ENCODE results near the gene SCO2.
"Not testable (repeated sequence)": the region's sequence is repeated elsewhere in the genome, so short reads cannot be mapped to it uniquely, and the experiment has no call there.

SCO2 gene

GRCh38 chr22:50548921-50549790 lies 23.8 kb upstream of the SCO2 start:
- DNase-seq: no peak

GRCh38 chr22:50548040-50548920 lies 22.9 kb upstream of the SCO2 start:
- DNase-seq: no peak

GRCh38 chr22:50547263-50547985 lies 22.0 kb upstream of the SCO2 start:
- DNase-seq: no peak

- DNase-seq: no peak
Measured at GRCh38 chr22:50546326-50547262, 21.2 kb upstream of the SCO2 start.

- DNase-seq: no peak
Measured at GRCh38 chr22:50545522-50546325, 20.3 kb upstream of the SCO2 start, which contains the start of gene KLHDC7B. Gene KLHDC7B, plus strand, starts transcription at chr22:50545899. Its CDS starts 345 bp downstream, at chr22:50546244.

GRCh38 chr22:50544746-50545253 lies 19.4 kb upstream of the SCO2 start:
- no peak for DNase-seq

- no peak for DNase-seq
Measured at GRCh38 chr22:50544078-50544745, 18.8 kb upstream of the SCO2 start.

GRCh38 chr22:50542416-50542927 lies 17.1 kb upstream of the SCO2 start:
- DNase-seq: no peak

GRCh38 chr22:50541667-50542026 lies 16.2 kb upstream of the SCO2 start:
- DNase-seq: not testable (repeated sequence)

- no peak for DNase-seq
Measured at GRCh38 chr22:50540381-50540780, 15.0 kb upstream of the SCO2 start.

- no peak for DNase-seq
Measured at GRCh38 chr22:50537765-50538164, 12.4 kb upstream of the SCO2 start.

GRCh38 chr22:50536226-50536625 lies 10.8 kb upstream of the SCO2 start:
- no peak for DNase-seq

GRCh38 chr22:50535113-50535512 lies 9.7 kb upstream of the SCO2 start:
- DNase-seq: no peak

- DNase-seq: not testable (repeated sequence)
Measured at GRCh38 chr22:50533856-50534711, 8.7 kb upstream of the SCO2 start.

GRCh38 chr22:50532824-50533796 lies 7.7 kb upstream of the SCO2 start:
- DNase-seq: no peak

GRCh38 chr22:50531962-50532674 lies 6.7 kb upstream of the SCO2 start:
- no peak for DNase-seq

- DNase-seq: no peak
Measured at GRCh38 chr22:50531546-50531961, 6.2 kb upstream of the SCO2 start.
